ENCODE results near the gene ELMO2.
A peak's percentile ranks its signal among the peaks of the same experiment; 100 is the strongest.

Gene ELMO2

GRCh38 chr20:46330831-46331371, 75.5 kb downstream of the ELMO2 start:
- no peak for DNase-seq

DNA sequence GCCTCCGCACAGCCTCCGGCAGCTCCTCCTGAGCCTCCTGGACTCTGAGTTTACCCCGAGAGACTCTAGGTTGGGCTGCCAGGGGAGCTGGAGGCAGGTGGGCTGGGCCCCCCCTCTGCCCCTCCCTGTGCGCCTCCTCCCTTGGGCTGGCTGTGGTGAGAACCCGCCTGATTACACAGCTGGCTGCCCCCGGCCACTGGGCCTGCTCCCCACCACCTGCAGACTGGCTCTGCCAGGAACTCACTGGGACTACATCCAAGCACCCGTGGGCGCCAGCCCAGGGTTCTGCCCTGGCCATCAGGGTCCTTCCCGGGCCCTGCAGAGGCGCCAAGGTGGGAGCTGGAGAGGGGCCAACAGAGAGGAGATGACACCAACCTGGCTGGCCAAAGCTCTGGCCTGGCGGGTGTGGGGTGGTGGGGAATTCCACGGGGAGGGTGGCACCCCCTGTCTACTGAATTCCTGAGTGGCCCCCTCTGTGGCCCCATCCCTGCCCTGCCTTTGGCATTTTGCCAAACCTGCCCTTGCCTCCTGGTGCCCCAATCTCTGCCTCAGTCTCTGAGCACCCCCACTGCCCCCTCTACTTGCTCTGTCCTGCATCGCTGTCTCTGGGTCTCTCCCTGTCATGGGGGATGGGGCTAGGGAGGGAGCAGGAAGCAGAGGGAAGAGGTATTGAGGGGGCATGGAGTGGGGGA, 76.2 kb downstream of the ELMO2 start:
- no peak for DNase-seq

DNA sequence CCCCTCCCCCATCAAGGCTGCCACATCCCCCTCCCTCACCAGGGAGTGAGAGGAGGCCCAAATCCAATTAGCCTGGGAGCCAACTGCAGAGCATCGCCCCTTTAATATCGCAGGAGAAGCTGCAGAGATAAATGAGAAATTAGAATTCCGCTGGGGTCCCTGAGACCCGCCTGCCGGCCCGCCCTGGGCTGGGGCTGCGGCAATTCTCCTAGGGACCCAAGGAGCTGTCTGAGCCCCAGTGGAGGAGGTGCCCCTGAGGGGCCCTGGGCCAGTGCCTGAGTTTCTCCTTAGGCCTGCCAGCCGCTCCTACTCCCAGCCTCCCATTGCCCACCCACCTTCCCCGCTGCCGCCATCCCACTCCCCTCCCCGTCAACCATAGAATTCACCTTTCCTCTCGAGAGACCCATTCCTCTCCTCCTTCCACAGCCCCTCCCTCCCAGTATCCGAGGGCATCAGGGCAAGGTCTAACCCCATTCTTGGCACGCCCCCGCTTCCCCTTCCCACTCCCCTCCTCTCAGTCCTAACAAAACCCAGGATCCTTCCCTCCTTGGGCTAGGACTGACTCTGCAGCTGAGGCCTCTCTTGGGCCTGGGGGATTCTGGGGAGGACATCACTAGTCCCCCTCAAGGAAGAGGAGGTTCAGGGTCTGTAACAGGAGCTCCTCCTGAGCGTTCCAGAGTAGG, 78.1 kb downstream of the ELMO2 start:
- no peak for DNase-seq

DNA sequence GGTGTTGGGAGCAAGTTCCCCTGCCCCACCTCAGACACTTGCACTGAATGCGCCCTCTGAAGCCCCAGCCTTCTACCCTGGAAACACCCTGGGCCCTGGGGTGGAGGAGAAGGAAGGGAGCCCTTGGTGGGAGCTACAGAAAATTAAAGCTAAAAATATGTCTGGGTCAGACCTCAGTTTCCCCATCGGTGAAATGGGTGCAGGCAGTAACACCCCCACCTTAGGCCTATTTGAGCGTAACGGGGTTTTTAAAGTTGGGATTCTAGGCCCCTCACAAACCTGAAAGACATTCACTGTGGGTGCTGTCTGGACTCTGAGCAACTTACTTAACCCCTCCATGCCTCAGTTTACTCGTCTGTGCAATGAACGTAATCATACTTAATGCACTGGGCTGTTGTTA, 78.9 kb downstream of the ELMO2 start:
- no peak for DNase-seq

- DNase-seq: no peak
Measured at GRCh38 chr20:46325789-46326188, 80.6 kb downstream of the ELMO2 start.

DNA sequence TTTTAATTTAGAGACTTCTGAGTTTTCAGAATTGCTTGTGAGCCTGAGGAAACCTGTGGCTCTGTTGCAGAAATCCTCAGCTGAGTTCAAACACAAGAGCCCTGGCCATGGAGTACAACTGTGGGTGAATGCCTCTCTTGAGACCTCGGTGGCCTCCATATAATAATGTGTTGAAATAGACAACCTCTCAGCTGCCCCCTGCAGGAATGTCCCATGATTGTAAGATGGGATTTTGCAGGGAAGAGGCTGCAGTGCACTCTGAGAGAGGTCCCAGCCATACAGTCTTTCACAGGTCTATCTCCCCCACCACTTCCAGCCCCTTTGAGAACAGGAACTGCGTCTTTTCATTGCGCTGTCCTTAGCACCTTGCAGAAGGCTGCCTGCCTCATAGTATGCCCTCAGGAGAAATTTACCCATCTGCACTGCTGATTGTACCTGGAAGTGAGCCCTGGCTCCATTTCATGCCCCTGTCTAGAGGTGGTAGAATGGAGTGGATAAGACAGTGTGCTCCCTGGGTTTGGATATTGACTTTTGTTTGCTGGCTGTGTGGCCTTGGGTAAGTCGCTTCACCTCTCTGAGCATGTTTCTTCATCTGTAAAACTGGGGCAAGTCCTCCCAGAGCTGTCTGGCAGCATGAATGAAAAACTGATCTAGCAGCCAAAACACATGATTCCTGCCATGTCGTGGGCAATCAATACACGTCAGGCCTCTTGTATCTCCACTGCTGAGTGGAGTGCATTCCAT, 81.3 kb downstream of the ELMO2 start:
- peak; percentile 21 for DNase-seq

DNA sequence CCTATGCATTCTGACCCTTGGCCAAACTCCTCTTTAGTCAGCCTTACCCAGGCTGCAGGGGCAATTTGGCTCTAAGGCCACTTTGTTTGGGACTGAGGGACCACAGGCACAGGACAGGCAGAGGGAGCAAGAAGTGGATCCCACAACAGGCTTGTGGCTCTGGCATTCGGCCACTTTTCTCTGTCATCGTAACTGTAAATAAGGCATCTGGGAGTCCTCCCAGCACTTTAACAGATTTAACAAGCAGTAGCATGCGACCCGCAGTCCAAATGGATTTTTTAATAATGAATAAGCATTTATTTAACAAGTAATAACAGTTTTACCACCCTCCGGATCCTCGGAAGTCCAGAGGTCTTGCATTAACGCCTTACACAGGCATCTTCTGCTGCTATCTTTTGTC, 82.0 kb downstream of the ELMO2 start:
- DNase-seq: no peak

DNA sequence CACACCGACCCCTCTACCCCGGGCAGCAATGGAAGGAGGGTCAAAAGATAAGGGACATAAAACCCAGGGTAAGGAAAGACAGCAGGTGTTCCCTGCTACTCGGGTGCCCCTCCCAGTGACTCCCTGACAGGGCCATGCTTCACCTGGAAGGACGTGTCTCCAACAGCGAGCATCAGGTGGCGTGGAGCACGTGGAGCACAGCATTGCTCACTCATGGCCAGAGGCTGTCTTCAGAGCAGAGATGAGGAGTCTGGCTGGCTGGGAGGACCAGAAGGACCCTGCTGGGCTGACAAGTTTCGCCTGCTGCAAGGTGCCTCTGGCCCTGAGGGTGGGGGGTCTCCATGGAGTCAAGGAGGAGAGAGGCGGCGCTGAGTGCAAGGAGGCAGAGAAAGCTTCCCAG, 82.9 kb downstream of the ELMO2 start:
- no peak for DNase-seq

GRCh38 chr20:46322641-46323040, 83.8 kb downstream of the ELMO2 start:
- no peak for DNase-seq

DNA sequence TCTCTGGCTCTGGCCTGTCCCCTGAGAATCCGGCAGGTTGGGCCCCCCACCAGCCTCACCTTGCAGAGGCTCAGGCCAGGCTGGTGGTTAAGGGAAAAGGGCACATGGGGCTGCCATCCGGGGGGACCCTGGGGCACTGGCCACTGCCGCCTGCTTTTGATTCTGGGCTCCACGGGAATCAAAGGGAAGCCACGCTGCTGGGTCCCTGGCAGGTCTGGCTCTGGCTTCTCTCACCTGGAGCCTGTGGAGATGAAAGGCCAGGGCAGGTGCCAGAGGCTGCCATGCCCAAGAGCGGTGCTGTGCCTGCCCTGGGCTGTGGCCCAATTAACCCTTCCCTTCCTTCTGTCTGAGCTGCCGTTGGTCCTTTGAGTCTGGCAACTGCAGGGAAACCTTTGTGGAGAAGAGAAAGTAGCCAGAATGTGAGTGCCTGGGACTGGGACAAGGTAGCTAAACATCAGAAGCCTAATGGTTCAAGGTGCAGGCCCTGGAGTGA, 88.7 kb downstream of the ELMO2 start:
- no peak for DNase-seq

GRCh38 chr20:46316984-46317684, 89.3 kb downstream of the ELMO2 start:
- DNase-seq: no peak
